GM18499 (cell line): ENCODE measurements around the gene HTR3C.

Experiments
- ATAC-seq: cut with Tn5 transposase; IDR thresholded peaks from one replicate; pipeline ENCODE4 v1.9.1; 2021; ENCODE audit warnings: moderate number of reproducible peaks; ENCODE audit not compliant: insufficient read depth, unreplicated experiment

The HTR3C gene

DNA sequence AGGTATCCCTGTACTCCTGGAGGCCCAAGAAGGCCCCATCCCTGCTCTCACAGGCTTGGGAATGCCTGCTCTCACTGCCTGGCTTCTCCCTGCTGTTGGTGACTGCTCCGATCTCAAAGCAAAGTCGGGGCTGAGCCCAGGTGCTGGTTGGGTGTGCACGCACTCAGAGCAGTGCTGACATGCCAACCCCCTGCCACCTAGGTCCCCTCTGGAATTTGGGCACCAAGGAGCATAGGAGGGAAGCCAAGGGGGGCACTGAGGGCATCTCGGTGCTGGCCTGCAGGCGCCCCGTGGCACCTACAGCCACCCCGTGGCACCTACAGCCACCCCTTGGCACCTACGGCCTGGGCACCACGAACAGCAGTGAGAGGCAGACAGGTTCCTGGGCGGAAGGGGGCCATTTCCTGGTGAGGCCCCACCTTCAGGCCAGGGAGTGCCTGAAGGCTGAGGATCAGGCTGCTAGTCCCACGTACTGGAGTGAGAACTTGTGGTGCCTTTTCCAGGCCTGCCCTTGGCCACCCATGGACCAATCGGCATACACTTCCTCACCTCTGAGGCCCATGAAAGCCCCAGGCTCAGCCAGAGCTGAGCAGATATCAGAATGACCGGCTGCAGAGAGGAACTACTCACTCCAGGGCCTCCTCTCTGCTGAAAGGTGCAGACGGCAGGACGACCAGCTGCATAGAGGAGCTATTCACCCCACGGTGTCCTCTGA, 28.4 kb downstream of the HTR3C start:
- no peak for ATAC-seq

DNA sequence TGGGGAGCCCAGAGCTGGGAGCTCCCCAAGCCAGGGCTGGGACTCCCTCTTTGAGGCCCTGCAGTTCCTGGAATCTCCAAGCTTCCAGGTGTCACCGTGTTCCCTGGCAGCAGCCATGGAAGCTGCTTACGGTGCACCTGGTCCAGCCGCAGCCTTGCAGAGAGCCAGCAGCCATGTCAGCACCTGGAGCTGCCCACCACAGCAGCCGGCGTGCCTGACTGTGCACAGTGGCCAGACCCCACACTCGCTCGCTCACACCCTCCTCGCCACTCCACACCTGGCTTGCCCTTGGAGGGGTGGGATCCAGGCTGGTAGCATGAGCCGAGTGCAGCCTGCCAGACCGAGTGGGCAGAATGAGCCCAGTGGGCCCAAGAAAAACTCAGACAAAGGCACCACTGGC, 29.2 kb downstream of the HTR3C start:
- no peak for ATAC-seq

DNA sequence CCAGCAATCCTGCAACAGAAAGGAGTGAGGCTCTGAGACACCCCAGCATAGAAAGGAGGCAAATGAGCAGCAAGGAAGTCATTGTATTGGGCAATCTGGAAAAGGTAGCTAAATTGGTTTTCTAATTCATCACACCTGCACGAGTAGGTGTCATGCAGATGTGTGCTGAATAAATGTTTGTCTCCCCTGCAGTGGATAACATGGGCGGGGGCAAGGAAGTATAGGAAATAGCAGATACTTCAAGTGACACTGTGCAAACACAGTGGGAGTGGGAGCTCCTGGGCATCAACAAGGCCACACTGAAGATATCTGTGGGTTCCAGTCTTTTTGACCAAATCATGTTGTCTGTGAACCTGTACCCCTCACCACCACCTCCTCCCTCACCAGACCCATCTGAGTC, 29.6 kb downstream of the HTR3C start:
- ATAC-seq, result no peak

DNA sequence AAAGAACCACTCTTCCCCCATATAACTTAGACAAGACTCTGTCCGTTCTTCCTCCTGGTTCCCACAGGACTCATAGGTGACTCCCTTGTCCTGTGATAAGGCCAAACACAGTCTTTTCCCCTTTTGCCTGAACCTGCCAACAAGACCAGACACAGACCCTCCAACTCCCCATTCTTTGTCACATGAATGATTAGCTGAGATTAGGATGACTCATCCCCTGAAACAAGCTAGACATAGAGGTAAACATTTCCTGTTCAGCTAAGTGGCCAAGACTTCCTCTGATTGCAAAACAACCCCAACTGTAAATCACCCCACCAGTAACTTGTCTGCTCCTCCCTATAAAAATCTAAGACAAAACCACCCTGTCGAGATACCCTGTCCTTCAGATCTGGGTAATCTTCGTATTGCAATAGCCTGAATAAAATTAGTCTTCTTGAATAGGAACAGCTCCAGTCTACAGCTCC, 32.6 kb downstream of the HTR3C start:
- ATAC-seq, result no peak

DNA sequence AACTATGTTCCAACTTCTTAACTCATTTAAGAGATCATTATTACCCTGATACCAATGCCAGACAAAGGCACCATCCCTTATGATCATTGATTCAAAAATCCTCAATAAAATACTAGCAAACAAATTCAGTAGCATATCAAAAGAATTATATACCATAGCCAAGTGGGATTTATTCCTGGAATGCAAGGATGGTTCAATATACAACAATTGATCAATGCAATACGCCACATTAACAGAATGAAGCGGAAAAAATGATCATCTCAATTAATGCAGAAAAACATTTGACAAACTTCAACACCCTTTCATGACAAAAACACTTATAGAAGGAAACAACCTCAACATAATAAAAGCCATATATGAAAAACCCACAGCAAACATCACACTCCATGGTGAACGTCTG, 39.4 kb downstream of the HTR3C start:
- ATAC-seq, result no peak

DNA sequence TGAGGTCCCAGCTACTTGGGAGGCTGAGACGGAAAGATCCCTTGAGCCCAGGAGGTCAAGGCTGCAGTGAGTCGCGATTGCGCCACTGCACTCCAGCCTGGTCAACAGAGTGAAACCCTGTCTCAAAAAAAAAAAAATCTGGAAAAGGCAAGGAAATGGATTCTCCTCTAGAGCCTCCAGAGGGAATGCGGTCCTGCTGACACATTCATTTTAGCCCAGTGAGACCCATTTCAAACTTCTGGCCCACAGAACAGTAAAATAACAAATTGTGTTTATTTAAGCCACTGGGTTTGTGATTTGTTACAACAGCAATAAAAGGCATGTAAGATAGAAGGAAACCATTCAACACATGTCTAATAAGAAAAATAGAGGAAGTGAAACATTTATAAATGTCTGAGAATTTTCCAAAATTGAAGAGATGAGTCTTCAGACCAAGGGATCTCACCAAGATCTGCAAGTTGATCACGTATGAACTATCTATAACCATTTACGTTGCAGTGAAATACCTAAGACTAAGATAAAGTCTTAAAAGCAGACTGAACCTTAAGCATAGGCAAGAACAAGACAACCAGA, 44.0 kb downstream of the HTR3C start, which contains the start of gene HTR3E:
HTR3E (plus strand) TSS at position 254 of the 573 bp plus-strand sequence. CDS start 466 bp downstream, outside the sequence.
- no peak for ATAC-seq

DNA sequence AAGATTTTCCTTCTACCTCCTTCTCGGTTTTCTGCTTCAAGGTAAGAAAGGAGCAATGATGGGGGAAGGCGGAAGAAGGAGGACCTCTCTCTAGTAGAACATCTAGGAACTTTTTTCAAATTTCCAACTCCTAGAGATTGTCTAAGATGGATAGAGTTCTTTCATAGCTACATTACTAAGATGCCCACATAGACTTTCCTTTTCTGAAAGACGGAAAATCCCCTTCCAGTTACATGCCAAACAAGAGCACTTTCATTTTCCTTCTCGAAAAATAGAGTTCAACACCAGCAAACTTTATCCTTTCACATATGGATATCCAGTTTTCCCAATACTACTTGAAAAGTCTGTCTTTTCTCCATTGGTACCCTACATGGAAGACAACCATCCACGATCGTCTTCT, 44.7 kb downstream of the HTR3C start:
- no peak for ATAC-seq

DNA sequence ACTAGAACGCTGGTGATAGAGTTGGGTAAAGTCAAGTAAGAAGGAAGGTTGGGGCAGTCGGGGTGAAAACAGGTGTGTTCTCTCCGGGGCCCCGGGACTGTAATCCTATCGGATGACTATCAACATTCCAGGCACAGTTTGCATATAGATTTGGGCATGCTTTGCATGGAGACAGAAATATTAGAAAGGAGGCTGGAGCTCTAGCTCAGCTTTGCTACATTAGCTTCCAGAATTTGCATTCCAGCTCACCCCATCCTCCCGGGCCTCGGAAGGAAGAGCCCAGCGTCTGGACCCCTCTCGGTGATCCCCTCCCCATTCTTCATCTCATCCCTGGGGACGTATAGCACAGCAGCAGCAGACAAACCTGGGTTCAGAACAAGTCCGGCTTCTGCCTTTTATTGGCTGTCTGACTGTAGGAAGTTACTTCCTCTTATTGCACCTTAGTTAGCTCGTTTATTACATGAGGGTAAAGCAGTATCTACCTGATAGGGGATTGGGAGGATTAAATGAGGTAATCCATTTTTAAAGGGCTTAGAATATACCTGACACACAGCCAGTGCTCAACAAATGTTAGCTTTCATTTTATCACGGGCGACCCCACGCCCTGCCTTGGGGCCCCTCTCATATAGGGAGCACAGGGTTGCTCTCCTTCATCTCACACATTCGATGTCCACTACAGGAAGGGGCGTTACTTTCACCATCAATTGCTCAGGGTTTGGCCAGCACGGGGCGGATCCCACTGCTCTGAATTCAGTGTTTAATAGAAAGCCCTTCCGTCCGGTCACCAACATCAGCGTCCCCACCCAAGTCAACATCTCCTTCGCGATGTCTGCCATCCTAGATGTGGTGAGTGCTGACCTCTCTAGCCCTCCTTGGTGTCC, 47.2 kb downstream of the HTR3C start:
- no peak for ATAC-seq
